Posterior vena cava (tissue), 2 donors: ENCODE data around the gene FAF1. TPM values are rescaled to one million over a fixed set of nuclear protein-coding genes. Genes with fewer than 3 reads are reported as not detected.
A peak's percentile ranks its signal among the peaks of the same experiment; 100 is the strongest.

ENCODE experiments used
- DNase-seq: peaks from one replicate; pipeline ENCODE4 v3.0.0-alpha.2; 2020; ENCODE audit warnings: low spot score
- intact Hi-C, 2 donors: fragments of 100-400 bp; cut with DNase I; formaldehyde crosslinking; loops; one replicate each; pipeline versions ENCODE4 v1.14.1 to v1.14.2; 2022 to 2023
- total RNA-seq, 2 donors: library from RNA; stranded (reverse); fragmentation: NEBNext Ultra II Directional; extraction: Animal tissue kit (Norgen Biotek cat#: 25700); gene quantifications; one replicate each; pipeline ENCODE4 v1.2.1, GENCODE V29; 2021
- donor health status: DM: yes; HTN: yes; CAD: no.
- donor health status: DM: yes; HTN: yes; CAD: no.

The FAF1 gene
- total RNA-seq, 2 donors from 2014 or later: 55.3 to 64.2 TPM

DNA sequence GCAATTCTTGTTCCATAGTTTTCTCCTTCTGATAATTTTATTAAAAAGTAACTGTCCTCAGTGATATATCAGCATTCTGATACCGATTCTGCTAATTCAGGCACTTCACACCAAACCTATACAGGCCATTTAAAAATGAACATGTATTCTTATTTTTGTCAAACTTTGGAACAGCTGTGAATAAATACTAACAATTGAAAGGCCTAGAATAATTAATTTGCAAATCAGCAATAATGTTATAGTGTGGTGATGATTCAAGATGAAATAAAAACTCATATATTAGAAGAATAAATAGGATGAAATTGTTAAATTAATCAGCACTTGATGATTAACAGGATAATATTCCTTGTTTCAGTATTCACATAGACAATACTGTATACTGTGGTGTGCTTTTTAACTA, 19.9 kb upstream of the FAF1 start:
- intact Hi-C loops: no loop called here
- DNase-seq: no peak

DNA sequence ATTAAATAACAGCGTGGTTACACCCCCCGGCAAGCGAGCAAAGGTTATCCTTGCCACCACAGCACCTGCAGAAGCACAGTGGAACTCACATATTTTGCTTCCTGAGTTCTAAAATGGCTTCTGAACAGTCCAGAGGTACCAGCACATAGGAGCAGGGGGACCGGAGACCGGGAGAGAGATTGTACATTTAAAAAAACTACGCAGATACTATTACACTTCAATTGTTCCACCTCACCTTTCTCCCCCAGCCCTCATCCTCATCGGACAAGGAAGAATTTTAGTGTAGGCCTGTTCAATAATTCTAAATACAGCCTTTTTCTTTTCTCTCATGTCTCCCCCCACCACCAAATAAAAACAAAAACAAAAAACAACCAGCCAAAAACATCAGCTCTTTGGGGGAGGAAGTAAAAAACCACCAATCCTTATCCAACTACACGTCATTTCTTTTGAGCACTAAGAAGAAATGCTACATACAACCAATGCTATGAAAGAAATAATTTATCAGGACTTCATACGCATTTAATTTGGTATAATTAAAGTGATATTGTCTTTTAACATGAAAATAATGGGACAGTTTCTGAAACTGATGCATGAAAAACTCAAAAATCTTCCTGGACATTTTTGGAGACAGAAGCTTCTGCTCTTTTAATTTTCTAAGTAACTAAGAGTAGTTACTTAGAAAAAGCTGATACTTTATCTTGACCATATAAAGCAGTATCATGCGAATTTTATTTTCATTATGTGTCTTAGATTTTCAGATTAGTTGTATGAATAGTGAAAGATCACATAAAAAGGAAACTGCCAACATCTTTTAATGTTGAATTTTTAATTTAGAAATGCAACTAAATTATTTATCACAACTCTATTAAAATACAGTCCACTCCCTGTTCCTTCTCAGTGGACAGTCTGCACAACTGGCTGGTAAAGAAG, 19.1 kb upstream of the FAF1 start:
- intact Hi-C loops: no loop called here
- DNase-seq: no peak

DNA sequence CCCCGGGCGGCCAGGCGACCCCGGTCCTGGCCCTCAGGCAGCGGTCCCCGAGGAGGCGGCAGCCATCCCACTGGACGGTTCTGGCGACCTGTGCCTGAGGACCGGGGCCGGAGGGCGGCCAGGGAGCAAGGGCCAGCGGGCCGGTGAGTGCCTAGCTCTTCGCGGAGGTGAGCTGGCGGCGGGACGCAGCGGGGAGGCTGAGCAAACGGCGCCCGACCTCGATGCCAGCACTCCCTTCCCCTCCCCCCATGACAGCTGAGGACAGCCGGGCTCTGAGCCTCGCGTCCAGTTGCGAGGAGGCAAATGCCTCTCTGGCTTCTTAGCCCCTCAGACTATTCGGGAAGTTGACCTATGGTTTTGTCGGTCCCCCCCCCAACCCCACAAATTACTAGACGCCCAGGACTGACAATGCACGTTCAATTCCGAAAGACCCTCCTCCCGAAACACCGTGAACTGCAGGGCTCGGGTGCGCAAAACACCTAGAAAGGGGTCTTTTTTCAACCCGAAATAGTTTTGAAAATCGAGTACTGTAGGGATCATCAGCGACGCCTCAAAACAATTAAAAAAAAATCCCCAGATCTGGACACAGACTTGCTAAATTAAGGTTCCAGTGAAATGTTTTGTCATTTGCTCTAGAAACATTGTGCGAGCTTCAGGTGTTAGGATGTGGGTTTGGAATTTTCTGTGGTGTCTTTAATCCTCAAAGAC, 18.2 kb upstream of the FAF1 start:
- intact Hi-C loops: no loop called here
- peak; percentile 87 for DNase-seq

DNA sequence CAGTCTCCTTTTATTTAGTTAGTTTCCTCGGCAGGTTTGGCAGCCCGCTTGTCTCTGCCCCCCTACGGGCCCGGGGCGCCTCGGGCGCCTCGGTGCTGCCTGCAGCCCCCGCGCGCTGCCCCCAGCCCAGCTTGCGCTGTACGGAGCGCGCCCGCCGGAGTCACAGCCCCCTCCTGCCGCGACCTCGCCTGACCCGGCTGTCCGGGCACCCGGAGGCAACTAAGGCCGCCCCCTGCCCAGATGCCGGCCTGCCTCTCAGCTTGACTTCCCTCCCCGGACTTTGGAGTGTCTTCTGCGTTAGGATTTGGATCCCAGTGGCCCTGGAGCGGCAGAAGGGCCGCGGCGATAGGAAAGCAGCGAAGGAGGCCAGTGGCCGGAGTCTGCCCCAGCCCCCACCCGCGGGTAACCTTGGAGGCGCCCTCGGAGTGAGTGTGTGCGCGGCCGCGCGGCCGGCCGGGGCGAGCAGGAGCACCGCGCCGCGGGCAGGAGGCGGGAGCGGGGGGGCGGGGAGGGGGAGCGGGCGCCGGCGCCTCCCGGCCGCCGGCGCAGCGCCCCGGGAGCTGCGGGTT, 17.6 kb upstream of the FAF1 start:
- peak; percentile 89 for DNase-seq

DNA sequence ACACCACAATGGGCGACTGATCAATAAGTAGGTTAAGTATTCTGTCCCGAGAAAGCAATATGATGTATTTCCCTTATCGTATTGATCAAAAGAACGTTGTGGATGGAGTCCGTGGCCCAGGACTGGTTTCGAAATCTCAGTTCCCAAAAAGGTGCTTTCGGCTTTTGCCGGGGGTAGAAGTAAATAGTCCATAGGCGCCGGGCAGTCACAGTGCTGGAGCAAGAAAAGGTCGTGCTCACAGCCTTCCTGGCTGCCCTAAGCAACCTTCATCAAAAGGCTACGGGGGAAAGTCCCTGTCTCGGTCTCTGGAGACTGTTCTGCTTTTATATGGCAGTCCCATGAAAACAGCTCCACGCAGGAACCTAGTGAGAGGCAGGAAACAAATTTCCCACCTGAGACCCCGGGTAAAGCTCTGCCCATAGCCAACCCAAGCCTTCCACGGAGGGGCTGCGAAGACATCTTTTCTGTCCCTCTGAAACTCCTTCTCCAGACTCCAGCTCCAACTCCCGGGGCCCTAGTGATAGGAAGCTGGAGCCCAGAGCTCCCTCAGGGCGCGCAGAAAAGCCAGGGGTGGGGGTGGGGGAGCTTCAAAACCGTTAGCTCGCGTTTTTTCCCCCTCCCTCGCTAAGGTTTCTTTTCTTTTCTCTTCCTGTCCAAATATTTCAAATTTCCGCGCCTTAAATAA, 17.0 kb upstream of the FAF1 start:
- intact Hi-C loops: no loop called here
- no peak for DNase-seq

More for the DNA sequence above, 17.6 kb upstream of the FAF1 start:
- intact Hi-C loops: no loop called here

DNA sequence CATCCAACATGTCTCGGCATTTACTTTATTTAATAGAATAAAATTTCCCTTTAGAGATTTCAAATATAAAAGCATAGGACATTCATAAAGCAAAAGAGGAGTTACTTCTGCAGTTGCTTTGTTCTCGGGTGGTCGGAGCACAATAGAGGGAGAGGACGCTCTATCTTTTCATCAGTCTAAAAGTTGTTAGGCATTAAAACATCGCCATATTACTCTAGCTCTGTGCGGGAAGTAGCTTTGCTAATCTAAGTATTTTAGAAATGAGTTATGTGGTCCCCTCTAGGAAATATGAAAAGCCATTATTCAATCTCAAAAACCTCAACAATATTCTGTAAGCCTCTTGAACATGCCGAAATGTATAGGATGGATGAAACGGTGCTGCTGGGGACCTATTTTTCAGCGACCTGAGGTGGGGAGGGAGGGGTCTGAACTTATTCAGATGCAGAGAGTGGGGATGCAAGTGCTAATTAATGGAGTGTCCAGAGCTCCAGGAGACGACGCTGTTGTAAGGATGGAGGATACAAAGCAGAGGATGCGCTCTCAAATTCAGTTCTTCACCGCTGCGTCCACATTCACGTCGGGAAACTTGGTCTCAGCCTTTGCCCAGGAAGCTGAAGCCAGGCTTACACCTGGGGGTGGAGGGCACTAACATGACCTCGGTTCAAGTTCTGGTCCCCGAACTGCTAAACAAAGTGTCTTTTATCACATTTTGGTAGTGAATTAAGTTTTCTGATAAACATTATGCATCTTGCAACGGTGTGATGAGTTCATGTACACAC, 16.2 kb upstream of the FAF1 start:
- no peak for DNase-seq
- intact Hi-C loops: no loop called here

DNA sequence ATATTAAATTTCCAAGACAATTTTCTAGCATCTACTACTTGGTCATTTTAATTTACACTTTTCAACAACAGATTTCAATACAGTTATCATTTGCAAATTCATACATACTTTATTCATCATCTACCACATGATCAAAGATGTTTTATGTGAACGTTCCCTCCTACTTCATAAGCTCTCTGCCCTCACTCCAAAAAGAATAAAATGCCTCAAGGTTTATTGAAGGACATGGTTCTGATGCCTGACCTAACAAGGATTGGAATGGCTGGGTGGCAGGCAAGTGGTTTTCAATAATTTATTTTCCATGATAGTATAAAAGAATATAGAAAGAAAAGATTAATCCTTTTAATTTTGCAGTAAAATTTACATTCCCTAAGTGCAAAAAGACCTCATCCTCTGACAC, 15.4 kb upstream of the FAF1 start:
- intact Hi-C loops: no loop called here
- DNase-seq: no peak

DNA sequence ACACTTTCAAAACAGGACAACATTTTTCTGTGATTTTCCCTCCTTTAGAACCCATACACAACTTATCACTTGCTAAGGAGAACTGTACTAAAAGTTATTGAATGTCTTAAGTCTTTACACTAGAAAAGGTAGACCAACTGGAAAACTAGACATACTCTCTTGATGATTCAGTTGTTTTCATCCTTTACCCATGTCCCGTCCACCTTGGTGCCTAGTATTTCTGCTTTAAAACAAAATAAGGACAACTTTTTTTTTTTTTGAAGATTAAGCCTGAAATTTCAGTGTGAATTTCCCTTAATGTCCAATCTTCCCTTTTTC, 14.5 kb upstream of the FAF1 start:
- DNase-seq: no peak
- intact Hi-C loops: no loop called here

DNA sequence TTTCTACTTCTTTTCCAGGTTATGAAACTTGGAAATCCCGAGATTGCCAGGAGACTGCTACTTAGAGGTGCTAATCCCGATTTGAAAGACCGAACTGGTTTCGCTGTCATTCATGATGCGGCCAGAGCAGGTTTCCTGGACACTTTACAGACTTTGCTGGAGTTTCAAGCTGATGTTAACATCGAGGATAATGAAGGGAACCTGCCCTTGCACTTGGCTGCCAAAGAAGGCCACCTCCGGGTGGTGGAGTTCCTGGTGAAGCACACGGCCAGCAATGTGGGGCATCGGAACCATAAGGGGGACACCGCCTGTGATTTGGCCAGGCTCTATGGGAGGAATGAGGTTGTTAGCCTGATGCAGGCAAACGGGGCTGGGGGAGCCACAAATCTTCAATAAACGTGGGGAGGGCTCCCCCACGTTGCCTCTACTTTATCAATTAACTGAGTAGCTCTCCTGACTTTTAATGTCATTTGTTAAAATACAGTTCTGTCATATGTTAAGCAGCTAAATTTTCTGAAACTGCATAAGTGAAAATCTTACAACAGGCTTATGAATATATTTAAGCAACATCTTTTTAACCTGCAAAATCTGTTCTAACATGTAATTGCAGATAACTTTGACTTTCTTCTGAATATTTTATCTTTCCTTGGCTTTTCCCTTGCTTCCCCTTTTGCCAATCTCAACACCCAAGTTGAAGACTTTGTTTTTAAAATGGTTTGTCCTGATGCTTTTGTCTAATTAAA, 14.0 kb upstream of the FAF1 start:
- intact Hi-C loops: no loop called here
- DNase-seq: no peak

DNA sequence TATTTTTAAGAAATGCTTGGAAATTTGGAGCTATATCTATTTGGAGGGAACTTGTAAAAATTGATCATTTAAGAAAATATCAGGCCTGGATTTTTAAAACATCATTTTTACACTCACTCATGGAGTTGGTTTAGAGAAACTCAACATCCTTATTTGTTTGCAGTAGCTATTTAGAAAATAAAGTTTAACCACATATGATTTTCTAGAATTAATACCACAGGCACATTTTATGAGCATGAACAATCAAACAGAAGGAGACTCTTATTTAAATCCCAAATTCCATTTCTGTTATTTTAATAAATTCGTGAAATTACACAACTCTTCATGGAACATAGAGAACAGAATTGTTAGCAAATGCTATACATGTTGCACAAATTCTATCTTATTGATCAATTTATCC, 13.2 kb upstream of the FAF1 start:
- intact Hi-C loops: no loop called here
- no peak for DNase-seq

DNA sequence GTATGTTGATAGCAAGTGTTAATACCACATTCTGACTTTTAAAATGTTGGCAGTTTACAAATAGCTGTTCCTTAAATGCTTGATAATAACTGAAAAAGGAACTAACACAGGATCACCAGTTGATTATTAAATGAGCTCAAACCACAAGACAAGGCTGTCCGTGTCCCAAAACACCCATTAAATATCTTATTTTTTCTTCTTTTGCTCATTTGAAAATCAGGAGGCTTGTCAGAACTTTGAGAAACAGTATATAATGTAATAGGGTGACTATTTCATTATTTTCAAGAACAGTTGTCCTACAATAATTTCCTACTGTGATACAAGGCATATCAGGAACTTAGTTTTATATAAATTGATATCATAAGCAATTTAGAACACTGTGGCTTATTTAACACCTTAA, 12.7 kb upstream of the FAF1 start:
- intact Hi-C loops: no loop called here
- DNase-seq: no peak

DNA sequence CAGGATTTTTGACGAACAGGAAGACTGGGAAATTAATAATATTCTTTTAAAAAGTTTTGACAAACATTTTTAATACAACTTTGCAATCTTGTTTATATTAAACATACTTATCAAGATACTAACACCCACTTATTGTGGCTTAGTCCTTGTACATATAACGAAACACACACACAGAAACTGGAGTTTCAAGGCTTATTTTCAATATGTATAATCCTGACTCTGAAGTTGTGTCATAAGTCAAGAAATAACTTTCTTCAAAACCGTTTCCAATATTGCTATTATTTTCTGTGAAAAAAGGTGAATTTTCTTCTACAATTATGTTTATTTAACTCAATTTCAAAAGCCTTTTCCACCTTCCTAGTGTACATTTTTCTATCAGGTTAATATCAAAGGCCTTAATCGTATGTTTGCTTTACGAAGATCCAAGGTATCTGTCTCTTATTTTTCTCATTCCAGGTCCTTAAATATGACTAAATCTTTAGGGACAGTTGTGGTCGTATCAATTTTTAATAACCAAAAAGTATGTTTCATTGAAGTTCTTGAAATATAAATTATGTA, 11.8 kb upstream of the FAF1 start:
- no peak for DNase-seq
- intact Hi-C loops: no loop called here

DNA sequence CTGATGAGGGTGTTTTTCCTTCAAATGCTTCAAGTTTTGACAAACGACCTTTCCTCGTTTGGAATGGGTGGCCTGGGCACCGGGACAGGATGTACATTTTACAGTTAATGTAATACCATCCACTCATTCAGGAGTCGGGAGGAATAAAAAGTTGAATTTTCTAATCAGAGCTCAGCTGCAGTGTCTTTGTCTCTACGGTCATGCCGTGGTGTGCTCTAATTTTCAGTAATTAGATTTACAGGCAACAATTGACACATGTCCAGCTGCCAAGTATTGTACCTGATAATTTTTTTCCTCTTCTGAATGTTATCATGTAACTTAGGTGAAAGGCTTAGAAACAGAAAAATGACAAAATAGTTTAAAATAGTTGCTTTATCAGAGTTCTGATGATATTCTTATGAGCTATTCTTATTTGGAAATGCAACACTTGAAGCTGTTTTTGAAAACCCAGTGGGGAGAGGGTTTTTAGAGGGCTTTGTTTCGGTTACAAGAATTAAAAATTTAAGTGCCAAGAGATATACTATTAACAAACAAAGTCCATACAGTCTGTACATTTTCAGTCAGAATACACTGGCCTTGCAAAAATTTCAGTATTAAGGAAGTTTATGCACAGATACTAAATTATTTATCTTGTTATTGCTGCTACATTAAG, 11.0 kb upstream of the FAF1 start:
- no peak for DNase-seq
- intact Hi-C loops: no loop called here

DNA sequence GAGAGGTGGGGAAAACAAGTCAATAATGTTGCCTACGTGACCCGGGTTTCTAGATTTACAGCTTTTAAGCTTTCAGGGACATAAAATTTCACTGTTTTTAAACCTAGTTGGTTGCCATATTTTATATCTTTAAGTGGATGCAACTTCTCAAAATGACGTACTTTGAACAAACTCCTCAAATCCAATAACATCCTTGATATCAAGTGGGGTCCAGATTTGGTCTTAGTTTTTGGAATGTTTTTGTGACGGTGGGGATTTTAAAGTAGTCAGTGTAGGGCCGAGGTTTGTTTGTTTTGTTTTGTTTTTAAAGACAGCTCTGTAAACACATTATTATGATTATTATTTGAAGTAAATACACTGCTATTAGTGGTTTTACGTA, 10.4 kb upstream of the FAF1 start:
- intact Hi-C loops: no loop called here
- DNase-seq: no peak

DNA sequence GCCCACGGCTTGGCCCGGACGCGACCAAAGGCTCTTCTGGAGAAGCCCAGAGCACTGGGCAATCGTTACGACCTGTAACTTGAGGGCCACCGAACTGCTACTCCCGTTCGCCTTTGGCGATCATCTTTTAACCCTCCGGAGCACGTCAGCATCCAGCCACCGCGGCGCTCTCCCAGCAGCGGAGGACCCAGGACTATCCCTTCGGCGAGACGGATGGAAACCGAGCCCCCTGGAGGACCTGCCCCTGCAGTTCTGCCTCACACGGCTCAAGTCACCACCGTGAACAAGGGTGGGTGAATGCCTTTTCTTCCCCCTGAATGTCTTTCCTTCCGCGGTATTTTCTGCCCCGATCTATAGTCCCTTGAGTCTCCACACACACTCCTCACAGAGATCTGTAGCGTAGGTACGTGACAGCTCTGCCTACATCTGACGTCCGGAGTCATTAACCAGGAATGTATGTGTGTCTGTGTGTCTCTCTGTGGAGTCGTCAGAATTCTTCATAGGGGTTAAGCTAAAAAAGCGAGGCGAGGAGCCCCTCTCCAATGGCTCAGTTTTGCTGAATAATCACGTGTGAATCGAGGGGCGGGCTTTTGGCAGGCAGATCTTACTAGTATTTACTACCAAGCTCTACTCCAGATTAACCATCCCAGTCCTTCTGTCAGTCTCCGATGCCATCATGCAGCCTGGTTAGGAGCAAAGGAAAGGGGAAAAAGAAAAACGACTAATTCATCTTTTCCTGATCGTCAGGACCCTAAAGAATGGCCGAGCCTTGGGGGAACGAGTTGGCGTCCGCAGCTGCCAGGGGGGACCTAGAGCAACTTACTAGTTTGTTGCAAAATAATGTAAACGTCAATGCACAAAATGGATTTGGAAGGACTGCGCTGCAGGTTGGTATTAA, 9.8 kb upstream of the FAF1 start, which contains the start of gene CDKN2C:
CDKN2C (plus strand) TSS at position 635 of the 898 bp plus-strand sequence; CDS start at position 759, 124 bp downstream.
- intact Hi-C loops: no loop called here
- DNase-seq: peak; percentile 93

DNA sequence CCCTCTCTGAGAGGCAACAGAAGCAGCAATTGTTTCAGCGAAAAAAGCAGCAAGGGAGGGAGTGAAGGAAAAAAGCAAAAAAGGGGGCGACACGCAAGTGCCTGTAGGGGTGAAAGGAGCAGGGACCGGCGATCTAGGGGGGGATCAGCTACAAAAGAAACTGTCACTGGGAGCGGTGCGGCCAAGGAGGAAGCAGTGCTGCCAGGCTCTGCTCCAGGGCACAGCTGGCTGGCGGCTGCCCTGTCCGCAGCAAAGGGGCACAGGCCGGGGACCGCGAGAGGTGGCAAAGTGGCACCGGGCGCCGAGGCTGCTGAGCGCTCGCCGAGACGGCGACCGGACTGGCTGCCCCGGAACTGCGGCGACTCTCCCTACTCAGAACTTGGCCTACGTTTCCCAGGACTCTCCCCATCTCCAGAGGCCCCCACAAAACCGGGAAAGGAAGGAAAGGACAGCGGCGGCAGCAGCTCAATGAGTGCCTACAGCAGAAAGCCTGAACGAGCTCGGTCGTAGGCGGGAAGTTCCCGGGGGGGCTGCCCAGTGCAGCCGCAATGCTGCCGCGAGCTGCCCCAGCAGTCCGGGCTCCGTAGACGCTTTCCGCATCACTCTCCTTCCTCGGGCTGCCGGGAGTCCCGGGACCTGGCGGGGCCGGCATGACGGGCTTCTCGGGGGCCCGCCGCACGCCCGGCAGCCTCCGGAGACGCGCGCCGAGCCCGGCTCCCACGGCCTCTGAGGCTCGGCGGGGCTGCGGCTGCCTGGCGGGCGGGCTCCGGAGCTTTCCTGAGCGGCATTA, 8.9 kb upstream of the FAF1 start:
- DNase-seq: peak; percentile 84
- intact Hi-C loops: no loop called here
